ENCODE results near the gene ZBTB16. TPM values are rescaled to one million over a fixed set of nuclear protein-coding genes. Genes with fewer than 3 reads are reported as not detected.
A peak's percentile ranks its signal among the peaks of the same experiment; 100 is the strongest.

The ZBTB16 gene
- total and polyA plus RNA-seq, 4 donors = 21.4 to 224 (median 102) TPM

- Histone ChIP-seq H3K4me3 (no peak overlapping the region), H3K27me3 (ENCODE audit: control insufficient read depth in 3 of 3, insufficient read depth in 3 of 3, low read length in 2 of 3) (no peaks in the 10 kb centered on the region), H3K9ac (ENCODE audit: insufficient read depth in 1 of 2, low read length in 2 of 2) (no peak overlapping the region), H3K4me1 (ENCODE audit: control insufficient read depth in 5 of 5, insufficient read depth in 5 of 5, low read length in 5 of 5) (peaks cover 48 to 77% (median 64%) of the 10 kb centered on the region in 5 donors), H3K9me3 (ENCODE audit: control insufficient read depth in 4 of 4, insufficient read depth in 3 of 4, low read length in 3 of 4) (no peaks in the 10 kb centered on the region), H3K27ac (ENCODE audit: low read depth in 1 of 2, low read length in 1 of 2) (peak overlapping the region; percentile 95 to 99), H3K36me3 (ENCODE audit: control insufficient read depth in 4 of 4, insufficient read depth in 4 of 4, low read length in 4 of 4) (peaks cover 0 to 18% (median 0%) of the 10 kb centered on the region in 4 donors)
- no peak for ATAC-seq (ENCODE audit: insufficient read depth, low FRiP score)
- no peak for TF ChIP-seq CTCF (IDR thresholded peaks at IDR 0.05; ENCODE audit: control extremely low read depth, extremely low read depth)
- DNase-seq = no peak
- 73 to 77% methylated on average over 9 of the region's 9 CpGs for WGBS, 2 donors
Observed at GRCh38 chr11:114161486-114162250, 102.2 kb downstream of the ZBTB16 start.

GRCh38 chr11:114162719-114163123 is 103.2 kb downstream of the ZBTB16 start:
- 17 to 53% methylated on average over 12 of the region's 12 CpGs for WGBS, 2 donors
- peaks cover 47 to 80% (median 59%) of the 10 kb centered on the region in 5 donors for H3K4me1 ChIP-seq (ENCODE audit: control insufficient read depth in 5 of 5, insufficient read depth in 5 of 5, low read length in 5 of 5)
- DNase-seq (peak; percentile 98 to 100 (median 100)), ATAC-seq (ENCODE audit: insufficient read depth, low FRiP score) (peak; percentile 69)
- no peak for TF ChIP-seq CTCF (IDR thresholded peaks at IDR 0.05; ENCODE audit: control extremely low read depth, extremely low read depth)
- peak overlapping the region in 1 of 2 donors; percentile 8 for H3K9ac ChIP-seq (ENCODE audit: insufficient read depth in 1 of 2, low read length in 2 of 2)
- no peaks in the 10 kb centered on the region for H3K27me3 ChIP-seq (ENCODE audit: control insufficient read depth in 3 of 3, insufficient read depth in 3 of 3, low read length in 2 of 3)
- H3K27ac ChIP-seq (ENCODE audit: low read depth in 1 of 2, low read length in 1 of 2) = peak overlapping the region; percentile 95 to 99
- H3K36me3 ChIP-seq (ENCODE audit: control insufficient read depth in 4 of 4, insufficient read depth in 4 of 4, low read length in 4 of 4) = peaks cover 0 to 13% (median 0%) of the 10 kb centered on the region in 4 donors
- H3K9me3 ChIP-seq (ENCODE audit: control insufficient read depth in 4 of 4, insufficient read depth in 3 of 4, low read length in 3 of 4) = no peaks in the 10 kb centered on the region
- no peak overlapping the region for H3K4me3 ChIP-seq

- H3K4me3 ChIP-seq = no peak overlapping the region
- H3K36me3 ChIP-seq (ENCODE audit: control insufficient read depth in 4 of 4, insufficient read depth in 4 of 4, low read length in 4 of 4) = peaks cover 0 to 11% (median 0%) of the 10 kb centered on the region in 4 donors
- H3K9me3 ChIP-seq (ENCODE audit: control insufficient read depth in 4 of 4, insufficient read depth in 3 of 4, low read length in 3 of 4) = no peaks in the 10 kb centered on the region
- ATAC-seq (ENCODE audit: insufficient read depth, low FRiP score) = peak; percentile 7
- H3K27ac ChIP-seq (ENCODE audit: low read depth in 1 of 2, low read length in 1 of 2) = peak overlapping the region; percentile 91 to 99
- no peak for DNase-seq
- H3K9ac ChIP-seq (ENCODE audit: insufficient read depth in 1 of 2, low read length in 2 of 2) = peak overlapping the region in 1 of 2 donors; percentile 78
- WGBS, 2 donors = 40 to 73% methylated on average over 7 of the region's 7 CpGs
- no peak for TF ChIP-seq CTCF (IDR thresholded peaks at IDR 0.05; ENCODE audit: control extremely low read depth, extremely low read depth)
- H3K4me1 ChIP-seq (ENCODE audit: control insufficient read depth in 5 of 5, insufficient read depth in 5 of 5, low read length in 5 of 5) = peaks cover 49 to 80% (median 57%) of the 10 kb centered on the region in 5 donors
- H3K27me3 ChIP-seq (ENCODE audit: control insufficient read depth in 3 of 3, insufficient read depth in 3 of 3, low read length in 2 of 3) = no peaks in the 10 kb centered on the region
Observed at GRCh38 chr11:114163229-114163631, 103.7 kb downstream of the ZBTB16 start.
